ENCODE measurements around the gene APBA1. TPM values are rescaled to one million over a fixed set of nuclear protein-coding genes. Genes with fewer than 3 reads are reported as not detected.

APBA1 gene
- total and polyA plus RNA-seq, 12 donors = 0.66 to 5.7 (median 2.5) TPM

- H3K9me3 ChIP-seq = no peaks in the 10 kb centered on the region
- intact Hi-C loops (cut with DNase I) = no loop called here
- no peak overlapping the region for H3K4me3 ChIP-seq
- 13 to 50% methylated on average over 3 of the region's 3 CpGs for WGBS, 2 donors
- peak overlapping the region in 5 of 10 donors; percentile 3 to 70 (median 41) for H3K27ac ChIP-seq
- H3K36me3 ChIP-seq = peaks cover 0 to 14% (median 0%) of the 10 kb centered on the region in 9 donors
- no peaks in the 10 kb centered on the region for H3K27me3 ChIP-seq
- peak; percentile 43 to 90 (median 80) for ATAC-seq
- TF ChIP-seq CTCF (IDR thresholded peaks at IDR 0.05) = no peak
- peaks cover 0 to 17% (median 0%) of the 10 kb centered on the region in 9 donors for H3K4me1 ChIP-seq
- DNase-seq = peak; percentile 17 to 50
Observed at GRCh38 chr9:69465473-69465872, 206.7 kb downstream of the APBA1 start.

- peaks cover 0 to 14% (median 0%) of the 10 kb centered on the region in 9 donors for H3K36me3 ChIP-seq
- 64 to 66% methylated on average over 11 of the region's 11 CpGs for WGBS, 2 donors
- TF ChIP-seq CTCF (IDR thresholded peaks at IDR 0.05) = no peak
- H3K27me3 ChIP-seq = no peaks in the 10 kb centered on the region
- peaks cover 0 to 17% (median 0%) of the 10 kb centered on the region in 9 donors for H3K4me1 ChIP-seq
- ATAC-seq = no peak
- H3K9me3 ChIP-seq = no peaks in the 10 kb centered on the region
- H3K27ac ChIP-seq = no peak overlapping the region
- no peak for DNase-seq
- H3K4me3 ChIP-seq = no peak overlapping the region
- intact Hi-C loops (cut with DNase I) = no loop called here
Observed at GRCh38 chr9:69463497-69464068, 208.6 kb downstream of the APBA1 start.

- WGBS, 2 donors = 88 to 90% methylated on average over 4 of the region's 4 CpGs
- intact Hi-C loops (cut with DNase I) = no loop called here
- Histone ChIP-seq H3K36me3 (peaks cover 0 to 12% (median 0%) of the 10 kb centered on the region in 9 donors), H3K4me1 (peaks cover 0 to 17% (median 0%) of the 10 kb centered on the region in 9 donors), H3K27me3 (no peaks in the 10 kb centered on the region), H3K27ac (no peak overlapping the region), H3K9me3 (no peaks in the 10 kb centered on the region), H3K4me3 (no peak overlapping the region)
- no peak for TF ChIP-seq CTCF (IDR thresholded peaks at IDR 0.05)
- DNase-seq (no peak), ATAC-seq (no peak)
Observed at GRCh38 chr9:69462394-69462793, 209.8 kb downstream of the APBA1 start.

GRCh38 chr9:69461103-69461887 lies 210.9 kb downstream of the APBA1 start:
- TF ChIP-seq CTCF (IDR thresholded peaks at IDR 0.05) = no peak
- ATAC-seq (no peak), DNase-seq (no peak)
- Histone ChIP-seq H3K27me3 (no peaks in the 10 kb centered on the region), H3K4me1 (peaks cover 0 to 16% (median 0%) of the 10 kb centered on the region in 9 donors), H3K36me3 (peaks cover 0 to 7% (median 0%) of the 10 kb centered on the region in 9 donors), H3K27ac (no peak overlapping the region), H3K9me3 (no peaks in the 10 kb centered on the region), H3K4me3 (no peak overlapping the region)
- WGBS, 2 donors = 87 to 88% methylated on average over 6 of the region's 6 CpGs
- intact Hi-C loops (cut with DNase I) = no loop called here
